NT2/D1 (cell line): ENCODE measurements around the gene FGFR1OP2.

ENCODE experiments used
- SUZ12 ChIP-seq: IDR thresholded peaks from 2 replicates; pipeline ENCODE4 v1.6.1; 2011; ENCODE audit not compliant: insufficient read length, insufficient read depth; ENCODE audit errors: extremely low read depth
- YY1 ChIP-seq: IDR thresholded peaks from 2 replicates; pipeline ENCODE4 v1.6.1; 2011; ENCODE audit not compliant: insufficient read length, insufficient read depth
- ZNF274 ChIP-seq: IDR thresholded peaks from 2 replicates; pipeline ENCODE4 v1.6.1; 2011; ENCODE audit warnings: mild to moderate bottlenecking, low read depth, low read length

DNA sequence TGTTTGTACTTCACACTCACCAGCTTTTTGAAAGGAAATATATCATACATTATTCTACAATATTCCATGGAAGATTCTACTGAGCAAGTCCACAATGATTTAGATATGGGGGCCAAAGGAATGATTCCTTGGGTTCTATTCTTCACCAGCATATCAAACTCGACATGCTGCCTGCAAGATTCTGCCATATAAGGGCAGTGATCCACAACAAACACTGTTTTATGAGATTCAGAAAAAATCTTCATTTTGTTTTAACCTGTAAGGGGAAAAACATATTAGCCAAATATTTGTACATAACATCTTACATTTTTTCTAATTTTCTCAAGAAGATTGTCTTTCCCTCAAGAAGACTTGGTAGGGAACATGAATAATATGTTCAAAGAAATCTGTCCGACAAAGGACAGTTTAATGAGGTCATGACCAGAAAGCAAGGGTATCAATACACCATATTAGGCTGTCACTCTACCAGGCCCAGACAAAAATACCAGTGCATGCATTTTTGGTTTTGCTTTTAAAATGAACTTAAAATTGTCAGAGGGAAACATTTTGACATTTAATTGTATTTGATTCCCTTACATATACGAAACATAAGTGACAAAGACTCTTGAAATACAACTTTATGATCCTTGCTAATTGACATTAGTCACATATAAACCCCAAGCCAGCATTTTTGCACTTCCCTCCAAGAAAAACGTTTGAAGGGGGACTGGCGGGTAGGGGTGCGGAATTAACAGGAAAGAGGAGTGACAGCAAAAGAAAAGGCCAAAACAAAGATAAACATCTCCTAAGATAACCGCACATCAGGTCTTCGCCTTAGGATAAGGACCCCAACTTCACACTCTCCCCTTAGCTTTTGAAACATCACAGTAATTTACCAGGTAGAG is 1.5 kb upstream of the FGFR1OP2 start:
- TF ChIP-seq ZNF274: no peak
- TF ChIP-seq YY1: no peak
- no peak for TF ChIP-seq SUZ12
